ENCODE results near the gene RAB5B. TPM values are rescaled to one million over a fixed set of nuclear protein-coding genes. Genes with fewer than 3 reads are reported as not detected.

RAB5B gene
- polyA plus RNA-seq (2013, experiment 1 of 2; ENCODE audit: insufficient read length): 77.1 TPM
- polyA plus RNA-seq (2013, experiment 2 of 2; ENCODE audit: insufficient read length): 80.8 TPM

GRCh38 chr12:55973599-55974307, at the start of gene RAB5B:
TSS of gene RAB5B (plus strand) at chr12:55974078. CDS start at chr12:55986961, 12,883 bp downstream.
- DNase-seq: peak; percentile 100

GRCh38 chr12:55925371-55925770, 48.5 kb upstream of the RAB5B start:
- no peak for DNase-seq

DNA sequence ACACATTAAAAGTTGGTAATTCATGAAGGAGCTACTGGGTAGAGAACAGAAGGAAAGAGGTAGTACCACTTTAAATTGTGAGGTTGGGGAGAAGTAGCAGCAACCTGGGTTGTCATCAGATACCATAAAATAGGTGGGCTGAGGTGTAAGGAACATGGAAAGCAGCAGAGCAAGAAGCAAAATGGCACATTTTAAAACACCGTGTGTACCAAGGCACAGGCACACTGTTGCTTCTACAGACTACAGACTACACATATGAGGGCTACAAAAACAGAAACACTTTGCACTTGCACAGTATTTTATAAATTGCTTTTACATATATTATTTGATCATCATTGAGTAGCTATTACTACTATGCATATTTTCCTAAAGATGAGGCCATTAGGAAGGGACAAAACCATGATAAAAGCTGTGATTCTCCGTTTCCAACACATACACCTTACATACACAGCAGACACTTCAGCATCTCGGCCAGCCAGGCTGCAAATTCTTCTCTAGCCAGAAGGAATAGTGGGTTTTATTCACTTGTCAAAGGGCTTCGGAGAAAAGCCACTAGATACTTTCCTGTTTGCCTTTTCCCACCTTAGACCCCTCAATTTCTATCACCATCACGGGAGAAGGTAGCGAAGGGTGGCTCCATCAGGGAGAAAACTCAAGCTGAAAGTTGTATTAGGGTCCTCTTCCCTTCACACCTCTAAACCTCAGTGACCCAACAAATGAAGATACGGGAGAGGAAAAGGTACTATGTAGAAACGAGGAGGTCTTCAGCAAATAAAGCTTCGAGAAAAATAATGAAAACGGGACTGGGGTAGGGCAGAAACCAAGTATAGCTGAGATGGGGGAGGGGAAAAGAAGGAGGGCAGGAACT, 47.8 kb upstream of the RAB5B start:
- DNase-seq: no peak

DNA sequence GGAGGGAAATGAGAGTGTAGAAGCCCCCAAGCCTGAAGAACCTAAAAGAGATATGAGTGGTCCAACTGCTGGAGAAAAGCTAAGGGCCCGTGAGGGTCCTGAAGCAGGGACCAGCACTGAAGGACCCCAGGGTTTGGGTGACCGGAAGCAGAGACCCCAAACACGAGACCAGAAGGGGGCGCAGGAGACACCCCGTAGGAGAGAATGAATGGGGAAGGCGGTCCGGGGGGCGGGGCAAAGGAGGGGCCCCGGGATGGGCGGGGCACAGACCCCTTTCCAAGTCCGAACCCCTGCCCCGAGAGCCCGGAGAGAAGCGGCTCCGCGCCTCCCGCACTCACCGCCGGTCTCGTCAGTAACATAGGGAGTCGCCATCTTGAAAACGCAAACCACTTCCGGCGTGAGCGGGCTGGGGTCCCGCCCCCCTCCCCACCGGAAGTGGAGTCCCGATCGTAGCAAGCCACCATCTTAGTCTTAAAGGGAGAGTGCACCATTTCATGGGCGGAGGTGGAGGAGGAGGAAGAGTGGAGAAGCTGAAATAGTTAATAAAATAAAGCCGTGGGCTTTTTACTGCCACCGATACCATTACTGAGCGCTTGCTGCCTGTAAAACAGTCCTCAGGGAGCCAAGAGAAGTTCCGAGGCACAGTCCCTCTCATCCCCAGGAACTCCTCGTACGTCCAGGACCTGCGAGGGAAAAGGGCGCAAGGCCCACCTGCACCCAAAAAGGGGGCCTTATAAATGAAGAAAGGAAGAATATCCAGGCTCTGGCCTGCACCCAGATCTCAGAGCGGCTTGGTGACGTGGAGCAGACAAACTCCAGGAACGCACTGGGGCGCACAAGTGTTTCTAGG, 46.9 kb upstream of the RAB5B start:
- DNase-seq: peak; percentile 95

DNA sequence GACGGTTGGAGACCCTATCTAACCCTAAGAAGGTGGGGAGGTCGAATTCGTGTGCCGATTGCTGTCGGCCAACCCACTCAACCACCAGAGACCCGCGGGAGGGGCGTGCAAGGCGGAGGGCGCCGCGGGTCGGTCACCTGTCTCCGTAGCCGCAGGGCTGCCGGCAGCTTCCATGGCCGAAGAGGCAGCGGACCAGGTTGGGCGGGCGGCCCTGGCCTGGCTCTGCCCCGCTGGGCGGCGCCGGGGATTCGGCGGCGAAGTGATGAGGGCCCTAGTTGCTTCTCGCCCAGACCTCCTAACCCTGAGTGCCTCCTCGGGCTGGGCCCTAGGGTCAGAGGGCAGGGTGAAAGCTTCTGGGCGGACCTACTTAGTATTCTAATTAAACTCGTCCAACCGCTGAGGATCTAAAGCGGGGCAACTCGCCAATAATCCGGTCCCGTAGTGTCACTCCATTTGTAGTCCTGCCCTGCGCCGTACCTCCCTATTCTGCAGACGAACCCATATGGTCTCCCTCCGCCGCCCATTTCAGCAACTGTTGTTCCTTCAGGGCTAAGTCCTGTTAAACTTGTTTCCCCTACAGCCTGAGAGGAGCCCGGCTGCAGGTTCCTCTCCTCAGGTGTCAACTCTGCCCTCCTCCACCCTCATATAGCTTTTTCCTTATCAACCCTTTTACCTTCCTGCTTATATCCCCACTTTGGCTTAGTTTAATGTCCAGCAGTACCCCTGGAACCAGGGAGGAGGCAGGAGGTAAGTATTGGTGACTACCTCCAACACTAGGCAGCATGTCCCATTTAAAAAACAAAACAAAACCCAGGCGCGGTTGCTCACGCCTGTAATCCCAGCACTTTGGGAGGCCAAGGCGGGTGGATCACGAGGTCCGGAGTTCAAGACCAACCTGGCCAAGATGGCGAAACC, 46.0 kb upstream of the RAB5B start, which contains the start of gene PYM1:
Gene PYM1 (minus strand): TSS at position 307 of the 915 bp plus-strand sequence. CDS start 133 bp downstream, at position 174.
- peak; percentile 61 for DNase-seq

DNA sequence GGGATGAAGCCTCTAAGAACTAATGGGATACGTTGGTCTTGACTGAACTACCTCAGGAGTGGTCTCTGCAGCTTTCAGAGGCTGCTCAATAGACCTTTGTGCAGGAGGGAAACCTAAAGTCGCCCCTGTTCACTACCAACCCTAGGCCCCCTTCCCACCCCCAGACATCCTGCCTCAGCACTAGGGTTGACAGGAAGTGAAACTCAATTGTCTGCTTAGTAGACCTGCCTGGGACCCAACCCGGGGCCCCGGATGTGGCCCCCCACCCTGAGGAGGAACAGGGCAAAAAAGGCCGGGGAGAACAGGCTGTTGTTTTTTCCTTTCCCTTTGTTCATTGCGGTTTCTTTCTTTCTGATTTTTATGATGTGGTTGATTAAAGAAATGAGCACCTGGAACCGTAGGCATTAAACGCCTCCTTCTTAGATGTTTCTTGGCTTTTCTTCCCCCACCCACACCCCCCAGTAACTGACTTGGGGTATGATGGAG, 44.5 kb upstream of the RAB5B start:
- DNase-seq: no peak

- DNase-seq: peak; percentile 81
Observed at GRCh38 chr12:55930771-55931316, 43.0 kb upstream of the RAB5B start, which contains the start of gene DGKA. TSS of gene DGKA (plus strand) at chr12:55931162. CDS start at chr12:55936504, 5,342 bp downstream.

GRCh38 chr12:55931317-55931779, 42.5 kb upstream of the RAB5B start:
- DNase-seq: no peak

DNA sequence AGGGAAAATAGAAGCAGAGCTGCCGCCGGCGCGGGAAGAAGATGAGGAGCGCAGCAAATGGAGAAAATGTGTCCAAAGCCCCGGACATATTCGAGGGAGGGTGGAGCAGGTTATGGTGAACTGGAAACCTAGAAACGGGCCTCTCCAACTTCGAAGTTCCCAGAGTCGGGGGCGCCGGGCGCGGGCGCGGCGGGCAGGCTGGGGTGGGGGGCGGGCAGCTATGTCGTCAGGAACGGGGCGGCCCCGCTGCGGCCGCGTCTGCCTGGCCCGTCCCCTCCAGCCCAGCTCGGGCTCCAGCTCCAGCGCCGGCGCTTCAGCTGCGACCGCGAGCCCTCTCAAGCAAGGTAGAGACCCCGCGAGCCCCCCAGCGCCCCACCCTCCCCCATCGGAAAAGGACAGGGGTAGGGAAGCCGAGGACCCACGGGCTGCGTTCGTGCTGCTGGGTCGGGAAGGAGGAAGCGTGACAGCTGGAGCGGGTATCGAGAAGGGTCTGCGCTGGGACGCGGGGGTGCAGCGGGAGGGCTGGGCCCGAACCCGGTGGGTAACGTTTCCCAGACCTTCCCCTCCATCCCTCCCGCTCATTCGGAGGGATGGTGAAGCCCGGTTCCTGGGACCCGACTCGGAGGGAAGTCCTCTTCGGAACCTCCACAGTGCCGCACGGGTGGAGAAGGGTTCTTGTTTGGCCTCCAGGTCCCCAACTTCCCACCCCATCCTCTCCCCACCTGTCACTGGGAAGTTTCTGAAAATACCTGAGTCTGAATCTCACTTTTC, 41.9 kb upstream of the RAB5B start:
- peak; percentile 42 for DNase-seq

- DNase-seq: no peak
Observed at GRCh38 chr12:55932551-55932910, 41.3 kb upstream of the RAB5B start.

DNA sequence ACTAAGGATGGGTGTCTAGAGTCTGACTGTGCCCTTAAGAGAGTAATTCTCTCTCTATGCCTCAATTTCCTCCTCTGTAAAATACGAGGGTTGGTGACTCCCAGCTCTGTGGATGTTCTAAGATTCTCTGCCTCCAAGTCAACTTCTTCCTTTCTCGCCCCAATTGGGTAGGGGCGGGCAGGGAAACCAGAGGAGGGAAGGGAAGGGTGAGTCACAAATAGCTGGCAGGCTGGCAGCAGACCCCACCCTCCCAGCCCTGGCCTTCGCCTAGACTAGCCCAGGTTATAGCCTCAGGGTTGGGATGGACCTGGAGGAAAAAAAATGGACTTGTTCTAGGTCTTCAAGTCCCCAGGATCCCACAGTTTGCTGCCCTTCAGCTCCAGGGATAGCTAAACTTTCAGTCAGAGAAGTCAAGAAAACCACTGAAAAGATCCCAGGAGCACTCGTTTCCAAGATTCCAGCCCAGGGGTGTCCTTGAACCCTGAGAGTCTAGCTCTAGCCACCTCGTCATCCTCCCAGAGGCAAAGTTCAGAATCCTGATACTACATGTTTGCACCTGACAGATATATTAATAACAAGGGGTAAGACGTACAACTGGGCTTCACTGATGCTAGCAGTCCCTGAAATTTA, 40.6 kb upstream of the RAB5B start:
- DNase-seq: peak; percentile 44

GRCh38 chr12:55933799-55934742, 39.8 kb upstream of the RAB5B start:
- DNase-seq: peak; percentile 53

- no peak for DNase-seq
Observed at GRCh38 chr12:55934773-55935172, 39.1 kb upstream of the RAB5B start.

GRCh38 chr12:55935738-55936151, 38.1 kb upstream of the RAB5B start:
- DNase-seq: no peak

- no peak for DNase-seq
Observed at GRCh38 chr12:55937981-55938380, 35.9 kb upstream of the RAB5B start.

DNA sequence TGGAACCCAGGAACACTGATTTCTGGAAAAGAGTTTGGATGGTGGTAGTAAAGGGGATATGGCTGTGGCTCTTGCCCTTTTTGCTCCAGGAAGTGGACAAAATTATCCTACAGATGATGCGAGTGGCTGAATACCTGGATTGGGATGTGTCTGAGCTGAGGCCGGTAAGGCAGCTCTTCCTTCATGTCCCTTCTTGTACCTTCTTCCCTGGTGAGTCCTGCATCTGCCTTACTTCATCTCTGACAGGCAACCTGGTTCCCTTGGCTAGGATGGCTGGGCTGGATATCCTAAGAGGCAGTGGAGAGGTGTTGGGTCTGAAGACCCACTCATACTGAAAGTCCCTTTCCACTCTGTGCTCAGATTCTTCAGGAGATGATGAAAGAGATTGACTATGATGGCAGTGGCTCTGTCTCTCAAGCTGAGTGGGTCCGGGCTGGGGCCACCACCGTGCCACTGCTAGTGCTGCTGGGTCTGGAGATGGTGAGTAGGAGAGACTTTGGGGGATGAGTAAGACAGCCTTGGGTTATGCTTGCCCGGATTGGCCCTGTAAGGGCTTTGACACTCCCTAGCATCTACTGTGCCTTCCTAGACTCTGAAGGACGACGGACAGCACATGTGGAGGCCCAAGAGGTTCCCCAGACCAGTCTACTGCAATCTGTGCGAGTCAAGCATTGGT, 34.9 kb upstream of the RAB5B start:
- no peak for DNase-seq

DNA sequence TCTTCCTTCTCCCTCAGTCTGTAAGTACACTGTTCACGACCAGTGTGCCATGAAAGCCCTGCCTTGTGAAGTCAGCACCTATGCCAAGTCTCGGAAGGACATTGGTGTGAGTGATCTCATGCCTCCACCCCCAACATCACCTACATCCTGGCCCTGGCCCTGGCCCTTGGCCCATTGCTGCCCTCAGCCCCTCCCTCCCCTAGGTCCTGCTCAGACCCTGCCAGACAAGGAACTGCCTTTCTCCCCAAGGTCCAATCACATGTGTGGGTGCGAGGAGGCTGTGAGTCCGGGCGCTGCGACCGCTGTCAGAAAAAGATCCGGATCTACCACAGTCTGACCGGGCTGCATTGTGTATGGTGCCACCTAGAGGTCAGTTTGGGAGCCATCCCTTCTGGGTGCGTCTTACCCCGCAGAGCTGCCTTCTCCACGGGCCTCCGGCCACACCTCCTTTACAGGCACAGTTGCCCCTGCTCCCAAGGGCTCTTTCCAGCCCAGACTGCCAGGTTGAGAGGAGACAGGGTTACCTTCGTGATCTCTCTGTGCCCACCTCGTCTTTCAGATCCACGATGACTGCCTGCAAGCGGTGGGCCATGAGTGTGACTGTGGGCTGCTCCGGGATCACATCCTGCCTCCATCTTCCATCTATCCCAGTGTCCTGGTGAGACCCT, 33.7 kb upstream of the RAB5B start:
- peak; percentile 82 for DNase-seq
